ENCODE results near the gene JARID2. TPM values are rescaled to one million over a fixed set of nuclear protein-coding genes. Genes with fewer than 3 reads are reported as not detected.

JARID2 gene
- total and polyA plus RNA-seq, 10 of the 15 experiments (the other 5 are each of a cell fraction or from before 2014, with no cell fraction given), result 4.2 to 21.6 (median 11.7) TPM

GRCh38 chr6:15553031-15553430 lies 307.2 kb downstream of the JARID2 start (continued):
- TF ChIP-seq, protein P1, sequence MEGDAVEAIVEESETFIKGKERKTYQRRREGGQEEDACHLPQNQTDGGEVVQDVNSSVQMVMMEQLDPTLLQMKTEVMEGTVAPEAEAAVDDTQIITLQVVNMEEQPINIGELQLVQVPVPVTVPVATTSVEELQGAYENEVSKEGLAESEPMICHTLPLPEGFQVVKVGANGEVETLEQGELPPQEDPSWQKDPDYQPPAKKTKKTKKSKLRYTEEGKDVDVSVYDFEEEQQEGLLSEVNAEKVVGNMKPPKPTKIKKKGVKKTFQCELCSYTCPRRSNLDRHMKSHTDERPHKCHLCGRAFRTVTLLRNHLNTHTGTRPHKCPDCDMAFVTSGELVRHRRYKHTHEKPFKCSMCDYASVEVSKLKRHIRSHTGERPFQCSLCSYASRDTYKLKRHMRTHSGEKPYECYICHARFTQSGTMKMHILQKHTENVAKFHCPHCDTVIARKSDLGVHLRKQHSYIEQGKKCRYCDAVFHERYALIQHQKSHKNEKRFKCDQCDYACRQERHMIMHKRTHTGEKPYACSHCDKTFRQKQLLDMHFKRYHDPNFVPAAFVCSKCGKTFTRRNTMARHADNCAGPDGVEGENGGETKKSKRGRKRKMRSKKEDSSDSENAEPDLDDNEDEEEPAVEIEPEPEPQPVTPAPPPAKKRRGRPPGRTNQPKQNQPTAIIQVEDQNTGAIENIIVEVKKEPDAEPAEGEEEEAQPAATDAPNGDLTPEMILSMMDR (IDR thresholded peaks at IDR 0.05 in 2 of 3, conservative IDR thresholded peaks at IDR 0.05 in 1 of 3; ENCODE audit: control insufficient read depth in 2 of 3, extremely low read depth in 1 of 3, insufficient read depth in 1 of 3, low read depth in 3 of 3, low read length in 3 of 3), result no peak
- TF ChIP-seq, protein P2, sequence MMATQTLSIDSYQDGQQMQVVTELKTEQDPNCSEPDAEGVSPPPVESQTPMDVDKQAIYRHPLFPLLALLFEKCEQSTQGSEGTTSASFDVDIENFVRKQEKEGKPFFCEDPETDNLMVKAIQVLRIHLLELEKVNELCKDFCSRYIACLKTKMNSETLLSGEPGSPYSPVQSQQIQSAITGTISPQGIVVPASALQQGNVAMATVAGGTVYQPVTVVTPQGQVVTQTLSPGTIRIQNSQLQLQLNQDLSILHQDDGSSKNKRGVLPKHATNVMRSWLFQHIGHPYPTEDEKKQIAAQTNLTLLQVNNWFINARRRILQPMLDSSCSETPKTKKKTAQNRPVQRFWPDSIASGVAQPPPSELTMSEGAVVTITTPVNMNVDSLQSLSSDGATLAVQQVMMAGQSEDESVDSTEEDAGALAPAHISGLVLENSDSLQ (IDR thresholded peaks at IDR 0.05), result no peak
- no peak for TF ChIP-seq YY1 (IDR thresholded peaks at IDR 0.05; ENCODE audit: low read depth, low read length)
- no peak for TF ChIP-seq ZSCAN29 (IDR thresholded peaks at IDR 0.05)

- WGBS (ENCODE audit: insufficient coverage, insufficient replicate concordance, low lambda C conversion rate, missing lambda C conversion rate), result 96% methylated on average over 4 of the region's 4 CpGs
- TF ChIP-seq, protein P3, sequence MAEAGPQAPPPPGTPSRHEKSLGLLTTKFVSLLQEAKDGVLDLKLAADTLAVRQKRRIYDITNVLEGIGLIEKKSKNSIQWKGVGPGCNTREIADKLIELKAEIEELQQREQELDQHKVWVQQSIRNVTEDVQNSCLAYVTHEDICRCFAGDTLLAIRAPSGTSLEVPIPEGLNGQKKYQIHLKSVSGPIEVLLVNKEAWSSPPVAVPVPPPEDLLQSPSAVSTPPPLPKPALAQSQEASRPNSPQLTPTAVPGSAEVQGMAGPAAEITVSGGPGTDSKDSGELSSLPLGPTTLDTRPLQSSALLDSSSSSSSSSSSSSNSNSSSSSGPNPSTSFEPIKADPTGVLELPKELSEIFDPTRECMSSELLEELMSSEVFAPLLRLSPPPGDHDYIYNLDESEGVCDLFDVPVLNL (IDR thresholded peaks at IDR 0.05; ENCODE audit: low read depth, low read length), result no peak
- TF ChIP-seq JUNB (IDR thresholded peaks at IDR 0.05) (no peak), NRF1 (conservative IDR thresholded peaks at IDR 0.05; ENCODE audit: low read depth, low read length) (no peak), POU2F2 (IDR thresholded peaks at IDR 0.05; ENCODE audit: borderline replicate concordance, low read depth, low read length) (no peak), TCF7 (IDR thresholded peaks at IDR 0.05; ENCODE audit: borderline replicate concordance) (no peak), PAX5 (IDR thresholded peaks at IDR 0.05; ENCODE audit: borderline replicate concordance, low read depth, low read length) (no peak), NFXL1 (IDR thresholded peaks at IDR 0.05; ENCODE audit: borderline replicate concordance) (no peak), NR2C2 (IDR thresholded peaks at IDR 0.05; ENCODE audit: borderline replicate concordance, control insufficient read depth, insufficient read length, low read depth) (no peak), NR2F1 (conservative IDR thresholded peaks at IDR 0.05) (no peak), BCL3 (IDR thresholded peaks at IDR 0.05; ENCODE audit: borderline replicate concordance, insufficient read depth, low read depth, low read length, poor library complexity, severe bottlenecking) (no peak), KLF5 (IDR thresholded peaks at IDR 0.05; ENCODE audit: partially characterized antibody) (no peak), POLR2A (IDR thresholded peaks at IDR 0.05; ENCODE audit: low read depth, low read length) (no peak), ELK1 (IDR thresholded peaks at IDR 0.05; ENCODE audit: low read depth, low read length) (no peak)
These were observed 307.9 kb downstream of the JARID2 start for GRCh38 chr6:15553736-15554294.

More at GRCh38 chr6:15553736-15554294, 307.9 kb downstream of the JARID2 start:
- ChIA-PET POLR2A (no interaction called here), CTCF (no interaction called here), SMC1A (ENCODE audit: uncharacterized antibody, unreplicated experiment) (interaction anchor here (0.5 to 1.8 kb wide), 3 partner anchors 12 to 1391 kb away, joined by 3 to 4 read pairs (median 4); no protein-coding TSS in a partner anchor), RAD21 (ENCODE audit: unreplicated experiment) (no interaction called here)
- no peaks in the 10 kb centered on the region for H3K27me3 ChIP-seq (replicated peaks in 1 of 2; ENCODE audit: control insufficient read depth in 2 of 2, insufficient read depth in 2 of 2, low read length in 1 of 2)
- no peak overlapping the region for H3K4me3 ChIP-seq
- no peak overlapping the region for H2AFZ ChIP-seq (ENCODE audit: control insufficient read depth, low read depth, low read length)
- ATAC-seq, result no peak
- no peak overlapping the region for H3K27ac ChIP-seq (ENCODE audit: control insufficient read depth, insufficient read depth)
- peaks cover 0 to 3% of the 10 kb centered on the region in 2 experiments; a peak in 3 of 4 replicates for H3K36me3 ChIP-seq (ENCODE audit: control insufficient read depth in 2 of 2, insufficient read depth in 2 of 2, low read length in 1 of 2)
- peaks cover 7% of the 10 kb centered on the region for H3K4me1 ChIP-seq (ENCODE audit: control insufficient read depth, insufficient read depth, low read length)
- no peak overlapping the region for H3K9ac ChIP-seq (ENCODE audit: control insufficient read depth, insufficient read depth, low read length)
- H3K9me3 ChIP-seq (replicated peaks; ENCODE audit: control insufficient read depth, insufficient read depth, low read length), result no peaks in the 10 kb centered on the region
- no peaks in the 10 kb centered on the region for H4K20me1 ChIP-seq (ENCODE audit: control insufficient read depth, insufficient read depth)
- in situ Hi-C loops (cut with MboI) (no loop called here), intact Hi-C loops (cut with micrococcal nuclease; ENCODE audit: unreplicated experiment) (no loop called here)
- BruUV-seq (replicated peaks), result no TSS peak
- no peak for DNase-seq (ENCODE audit: low read depth, low spot score)
- FAIRE-seq, result no peak
- no peak overlapping the region for H3K4me2 ChIP-seq (ENCODE audit: control insufficient read depth, insufficient read depth)
- no peaks in the 10 kb centered on the region; the same call in 1 of the 2 replicates for H3K79me2 ChIP-seq (ENCODE audit: control insufficient read depth, insufficient read depth, low read length)
